ENCODE data around the gene SEMA6B.

The SEMA6B gene

DNA sequence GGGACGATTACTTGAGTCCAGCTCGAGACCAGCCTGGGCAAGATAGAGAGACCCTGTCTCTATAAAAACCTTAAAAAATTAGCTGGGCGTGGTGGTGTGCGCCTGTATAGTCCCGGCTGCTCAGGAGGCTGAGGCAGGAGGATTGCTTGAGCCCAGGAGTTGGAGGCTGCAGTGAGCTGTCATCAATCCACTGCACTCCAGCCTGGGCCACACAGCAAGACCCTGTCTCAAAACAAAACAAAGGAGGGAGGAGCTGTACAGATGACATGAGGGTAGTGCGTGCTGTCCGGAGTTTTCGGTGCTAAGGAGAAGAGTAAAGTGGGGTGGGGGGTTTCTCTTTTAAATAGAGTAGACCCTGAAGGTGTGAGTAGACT lies 64.8 kb downstream of the SEMA6B start:
- Histone ChIP-seq H3K4me3 (ENCODE audit: low read depth in 1 of 2, low read length in 1 of 2) (no peak overlapping the region), H3K9me3 (no peaks in the 10 kb centered on the region), H3K27ac (no peak overlapping the region), H3K36me3 (peaks cover 82% of the 10 kb centered on the region), H3K4me1 (ENCODE audit: control insufficient read depth in 1 of 2, insufficient read depth in 1 of 2, low read depth in 1 of 2, low read length in 1 of 2) (no peaks in the 10 kb centered on the region), H3K27me3 (no peaks in the 10 kb centered on the region)
- TF ChIP-seq, protein P1, sequence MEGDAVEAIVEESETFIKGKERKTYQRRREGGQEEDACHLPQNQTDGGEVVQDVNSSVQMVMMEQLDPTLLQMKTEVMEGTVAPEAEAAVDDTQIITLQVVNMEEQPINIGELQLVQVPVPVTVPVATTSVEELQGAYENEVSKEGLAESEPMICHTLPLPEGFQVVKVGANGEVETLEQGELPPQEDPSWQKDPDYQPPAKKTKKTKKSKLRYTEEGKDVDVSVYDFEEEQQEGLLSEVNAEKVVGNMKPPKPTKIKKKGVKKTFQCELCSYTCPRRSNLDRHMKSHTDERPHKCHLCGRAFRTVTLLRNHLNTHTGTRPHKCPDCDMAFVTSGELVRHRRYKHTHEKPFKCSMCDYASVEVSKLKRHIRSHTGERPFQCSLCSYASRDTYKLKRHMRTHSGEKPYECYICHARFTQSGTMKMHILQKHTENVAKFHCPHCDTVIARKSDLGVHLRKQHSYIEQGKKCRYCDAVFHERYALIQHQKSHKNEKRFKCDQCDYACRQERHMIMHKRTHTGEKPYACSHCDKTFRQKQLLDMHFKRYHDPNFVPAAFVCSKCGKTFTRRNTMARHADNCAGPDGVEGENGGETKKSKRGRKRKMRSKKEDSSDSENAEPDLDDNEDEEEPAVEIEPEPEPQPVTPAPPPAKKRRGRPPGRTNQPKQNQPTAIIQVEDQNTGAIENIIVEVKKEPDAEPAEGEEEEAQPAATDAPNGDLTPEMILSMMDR (IDR thresholded peaks at IDR 0.05) = no peak

DNA sequence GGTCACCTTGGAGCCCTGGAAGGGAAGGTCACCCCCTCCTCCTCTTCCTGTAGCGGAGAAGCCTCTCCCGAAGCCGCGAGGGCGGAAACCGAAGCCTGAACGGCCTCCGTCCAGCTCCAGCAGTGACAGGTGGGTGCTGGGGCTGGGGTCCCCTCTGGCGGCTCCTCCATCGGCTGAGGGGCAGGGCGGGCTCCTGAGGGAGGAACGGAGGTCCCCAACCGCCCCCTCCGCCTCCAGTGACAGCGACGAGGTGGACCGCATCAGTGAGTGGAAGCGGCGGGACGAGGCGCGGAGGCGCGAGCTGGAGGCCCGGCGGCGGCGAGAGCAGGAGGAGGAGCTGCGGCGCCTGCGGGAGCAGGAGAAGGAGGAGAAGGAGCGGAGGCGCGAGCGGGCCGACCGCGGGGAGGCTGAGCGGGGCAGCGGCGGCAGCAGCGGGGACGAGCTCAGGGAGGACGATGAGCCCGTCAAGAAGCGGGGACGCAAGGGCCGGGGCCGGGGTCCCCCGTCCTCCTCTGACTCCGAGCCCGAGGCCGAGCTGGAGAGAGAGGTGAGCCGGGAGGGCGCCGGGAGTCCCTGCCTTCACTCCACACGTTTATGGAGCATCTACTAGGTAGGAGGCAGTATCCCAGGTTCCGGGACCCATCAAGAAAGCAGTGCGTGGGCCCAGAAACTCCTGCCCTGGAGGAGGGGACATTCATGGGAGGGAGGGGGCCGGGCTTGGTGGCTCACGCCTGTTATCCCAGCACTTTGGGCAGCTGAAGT lies 65.4 kb downstream of the SEMA6B start:
- H3K27me3 ChIP-seq = no peaks in the 10 kb centered on the region
- no peak overlapping the region for H3K27ac ChIP-seq
- H3K9me3 ChIP-seq = no peaks in the 10 kb centered on the region
- peaks cover 82% of the 10 kb centered on the region for H3K36me3 ChIP-seq
- TF ChIP-seq, protein P1 (IDR thresholded peaks at IDR 0.05) = no peak
- H3K4me1 ChIP-seq (ENCODE audit: control insufficient read depth in 1 of 2, insufficient read depth in 1 of 2, low read depth in 1 of 2, low read length in 1 of 2) = no peaks in the 10 kb centered on the region
- H3K4me3 ChIP-seq (ENCODE audit: low read depth in 1 of 2, low read length in 1 of 2) = no peak overlapping the region

DNA sequence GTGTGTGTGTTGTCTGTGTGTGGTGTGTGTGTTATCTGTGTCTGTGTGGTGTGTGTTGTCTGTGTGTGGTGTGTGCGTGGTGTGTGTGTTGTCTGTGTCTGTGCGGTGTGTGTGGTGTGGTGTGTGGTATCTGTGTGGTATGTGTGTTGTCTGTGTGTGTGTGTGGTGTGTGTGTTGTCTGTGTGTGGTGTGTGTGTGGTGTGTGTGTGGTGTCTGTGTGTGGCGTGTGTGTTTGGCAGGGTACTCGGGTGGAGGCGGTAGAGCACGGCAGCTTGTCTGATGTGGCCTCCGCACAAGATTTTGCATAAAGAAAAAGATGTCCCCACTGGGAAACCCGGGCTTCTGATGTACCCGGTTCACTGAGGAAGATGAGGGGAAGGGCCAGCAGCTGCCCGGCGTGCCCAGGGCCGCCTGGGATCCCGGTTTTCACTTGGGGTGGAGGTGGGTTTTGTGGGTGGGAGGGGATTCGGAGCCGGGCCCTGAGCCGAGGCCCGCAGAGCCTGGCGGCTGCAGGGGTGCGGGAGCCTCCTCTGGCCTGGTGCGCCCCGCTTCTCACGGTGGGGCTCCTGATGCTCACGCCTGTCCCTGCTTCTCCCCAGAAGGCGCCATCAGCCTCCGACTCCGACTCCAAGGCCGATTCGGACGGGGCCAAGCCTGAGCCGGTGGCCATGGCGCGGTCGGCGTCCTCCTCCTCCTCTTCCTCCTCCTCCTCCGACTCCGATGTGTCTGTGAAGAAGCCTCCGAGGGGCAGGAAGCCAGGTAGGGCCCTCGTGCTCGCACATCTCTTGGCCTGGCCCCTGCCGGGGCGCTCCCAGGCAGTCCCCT lies 66.2 kb downstream of the SEMA6B start:
- TF ChIP-seq, protein P1 (IDR thresholded peaks at IDR 0.05) = no peak
- Histone ChIP-seq H3K4me1 (ENCODE audit: control insufficient read depth in 1 of 2, insufficient read depth in 1 of 2, low read depth in 1 of 2, low read length in 1 of 2) (no peaks in the 10 kb centered on the region), H3K27ac (no peak overlapping the region), H3K27me3 (no peaks in the 10 kb centered on the region), H3K36me3 (peaks cover 82% of the 10 kb centered on the region), H3K9me3 (no peaks in the 10 kb centered on the region), H3K4me3 (ENCODE audit: low read depth in 1 of 2, low read length in 1 of 2) (no peak overlapping the region)
